Measurements from ENCODE around the gene CTNNBIP1.

GRCh38 chr1:9825093-9826074, 84.7 kb downstream of the CTNNBIP1 start:
- TF ChIP-seq CTCF (IDR thresholded peaks at IDR 0.05; ENCODE audit: low read length) (no peak), EZH2 (IDR thresholded peaks at IDR 0.05; ENCODE audit: borderline replicate concordance, low read length) (no peak)
